HG02759 (cell line): Measurements from ENCODE around the gene STK32B.

Source experiments
- ATAC-seq: cut with Tn5 transposase; IDR thresholded peaks from one replicate; pipeline ENCODE4 v1.9.1; 2021; ENCODE audit warnings: mild to moderate bottlenecking, moderate library complexity; ENCODE audit not compliant: unreplicated experiment

Gene STK32B

GRCh38 chr4:5120468-5120867 lies 69.2 kb downstream of the STK32B start:
- ATAC-seq: no peak

- ATAC-seq: no peak
Observed at GRCh38 chr4:5122114-5122513, 70.8 kb downstream of the STK32B start.

GRCh38 chr4:5124876-5125275 lies 73.6 kb downstream of the STK32B start:
- ATAC-seq: no peak

GRCh38 chr4:5125321-5125720 lies 74.0 kb downstream of the STK32B start:
- ATAC-seq: no peak

GRCh38 chr4:5126231-5126630 lies 75.0 kb downstream of the STK32B start:
- no peak for ATAC-seq

GRCh38 chr4:5126857-5127256 lies 75.6 kb downstream of the STK32B start:
- no peak for ATAC-seq

- no peak for ATAC-seq
Observed at GRCh38 chr4:5127556-5127955, 76.3 kb downstream of the STK32B start.

- no peak for ATAC-seq
Observed at GRCh38 chr4:5128569-5128968, 77.3 kb downstream of the STK32B start.

- no peak for ATAC-seq
Observed at GRCh38 chr4:5133201-5133600, 81.9 kb downstream of the STK32B start.

- no peak for ATAC-seq
Observed at GRCh38 chr4:5133933-5134594, 82.8 kb downstream of the STK32B start.

- ATAC-seq: no peak
Observed at GRCh38 chr4:5134620-5135019, 83.3 kb downstream of the STK32B start.

- no peak for ATAC-seq
Observed at GRCh38 chr4:5137226-5137625, 85.9 kb downstream of the STK32B start.

GRCh38 chr4:5137927-5138326 lies 86.6 kb downstream of the STK32B start:
- ATAC-seq: no peak

GRCh38 chr4:5138389-5138788 lies 87.1 kb downstream of the STK32B start:
- no peak for ATAC-seq

- no peak for ATAC-seq
Observed at GRCh38 chr4:5139141-5139540, 87.9 kb downstream of the STK32B start.

GRCh38 chr4:5141802-5142201 lies 90.5 kb downstream of the STK32B start:
- no peak for ATAC-seq

- ATAC-seq: no peak
Observed at GRCh38 chr4:5142726-5143125, 91.4 kb downstream of the STK32B start.

- no peak for ATAC-seq
Observed at GRCh38 chr4:5143306-5143861, 92.1 kb downstream of the STK32B start.

GRCh38 chr4:5143940-5144339 lies 92.7 kb downstream of the STK32B start:
- ATAC-seq: no peak

- ATAC-seq: no peak
Observed at GRCh38 chr4:5144384-5144783, 93.1 kb downstream of the STK32B start.

- no peak for ATAC-seq
Observed at GRCh38 chr4:5146248-5146647, 95.0 kb downstream of the STK32B start.

- ATAC-seq: no peak
Observed at GRCh38 chr4:5152521-5152920, 101.2 kb downstream of the STK32B start.

GRCh38 chr4:5156682-5157081 lies 105.4 kb downstream of the STK32B start:
- no peak for ATAC-seq
